ENCODE measurements around the gene CUL9.

Gene CUL9

GRCh38 chr6:43173591-43174262 is 8.3 kb upstream of the CUL9 start:
- no peak for DNase-seq (ENCODE audit: low spot score)

- DNase-seq (ENCODE audit: low spot score), result peak; percentile 100
Measured at GRCh38 chr6:43174263-43175112, 7.5 kb upstream of the CUL9 start.

GRCh38 chr6:43175676-43176422 is 6.1 kb upstream of the CUL9 start:
- no peak for DNase-seq (ENCODE audit: low spot score)

- DNase-seq (ENCODE audit: low spot score), result no peak
Measured at GRCh38 chr6:43176423-43176786, 5.6 kb upstream of the CUL9 start.

- no peak for DNase-seq (ENCODE audit: low spot score)
Measured at GRCh38 chr6:43178150-43178549, 3.8 kb upstream of the CUL9 start.

- DNase-seq (ENCODE audit: low spot score), result no peak
Measured at GRCh38 chr6:43178951-43179830, 2.8 kb upstream of the CUL9 start.

- no peak for DNase-seq (ENCODE audit: low spot score)
Measured at GRCh38 chr6:43180058-43180457, 1.9 kb upstream of the CUL9 start.

- no peak for DNase-seq (ENCODE audit: low spot score)
Measured at GRCh38 chr6:43180985-43181384, 1.0 kb upstream of the CUL9 start.

- DNase-seq (ENCODE audit: low spot score), result no peak
Measured at GRCh38 chr6:43181621-43181941, 415 bp upstream of the CUL9 start.

GRCh38 chr6:43183441-43183840 is 1.4 kb downstream of the CUL9 start:
- DNase-seq (ENCODE audit: low spot score), result no peak

- DNase-seq (ENCODE audit: low spot score), result no peak
Measured at GRCh38 chr6:43184268-43184985, 2.4 kb downstream of the CUL9 start.

- no peak for DNase-seq (ENCODE audit: low spot score)
Measured at GRCh38 chr6:43185391-43185985, 3.5 kb downstream of the CUL9 start.

- no peak for DNase-seq (ENCODE audit: low spot score)
Measured at GRCh38 chr6:43186019-43186418, 4.0 kb downstream of the CUL9 start.

- DNase-seq (ENCODE audit: low spot score), result no peak
Measured at GRCh38 chr6:43186706-43187105, 4.7 kb downstream of the CUL9 start.

- DNase-seq (ENCODE audit: low spot score), result no peak
Measured at GRCh38 chr6:43187821-43188220, 5.8 kb downstream of the CUL9 start.

GRCh38 chr6:43188426-43188825 is 6.4 kb downstream of the CUL9 start:
- no peak for DNase-seq (ENCODE audit: low spot score)

GRCh38 chr6:43189776-43190304 is 7.8 kb downstream of the CUL9 start:
- no peak for DNase-seq (ENCODE audit: low spot score)

- DNase-seq (ENCODE audit: low spot score), result no peak
Measured at GRCh38 chr6:43192911-43193310, 10.9 kb downstream of the CUL9 start.

- DNase-seq (ENCODE audit: low spot score), result no peak
Measured at GRCh38 chr6:43193929-43194328, 11.9 kb downstream of the CUL9 start.

GRCh38 chr6:43196337-43196736 is 14.3 kb downstream of the CUL9 start:
- DNase-seq (ENCODE audit: low spot score), result no peak

- no peak for DNase-seq (ENCODE audit: low spot score)
Measured at GRCh38 chr6:43199912-43200311, 17.9 kb downstream of the CUL9 start.
